Glutamatergic neuron (in vitro differentiated cells): ENCODE results near the gene RDH16. TPM values are rescaled to one million over a fixed set of nuclear protein-coding genes. Genes with fewer than 3 reads are reported as not detected.
A peak's percentile ranks its signal among the peaks of the same experiment; 100 is the strongest.

ENCODE experiments used
- DNase-seq: peaks from one replicate; pipeline ENCODE4 v3.0.0; 2022
- H3K27ac Mint-ChIP-seq: one replicate; pipeline ENCODE4 v1.8.0; 2020; ENCODE audit warnings: mild to moderate bottlenecking, mixed read lengths, inconsistent platforms; ENCODE audit not compliant: unreplicated experiment
- H3K27me3 Mint-ChIP-seq: one replicate; pipeline ENCODE4 v1.8.0; 2020; ENCODE audit warnings: mild to moderate bottlenecking, moderate library complexity, mixed read lengths, inconsistent platforms; ENCODE audit not compliant: unreplicated experiment
- H3K36me3 Mint-ChIP-seq: one replicate; pipeline ENCODE4 v1.8.0; 2020; ENCODE audit warnings: mild to moderate bottlenecking, mixed read lengths, inconsistent platforms; ENCODE audit not compliant: unreplicated experiment
- H3K4me1 Mint-ChIP-seq: one replicate; pipeline ENCODE4 v1.8.0; 2020; ENCODE audit warnings: mild to moderate bottlenecking, low read depth, mixed read lengths, inconsistent platforms; ENCODE audit not compliant: unreplicated experiment
- H3K4me3 Mint-ChIP-seq: one replicate; pipeline ENCODE4 v1.8.0; 2020; ENCODE audit warnings: mild to moderate bottlenecking, mixed read lengths, inconsistent platforms; ENCODE audit not compliant: unreplicated experiment
- H3K9me3 Mint-ChIP-seq: one replicate; pipeline ENCODE4 v1.8.0; 2020; ENCODE audit warnings: mild to moderate bottlenecking, moderate library complexity, mixed read lengths, inconsistent platforms; ENCODE audit not compliant: unreplicated experiment
- total RNA-seq: library from RNA; stranded (reverse); fragmentation: NEBNext Ultra II Directional; extraction: Animal tissue kit (Norgen Biotek cat#: 25700); gene quantifications from one replicate; pipeline ENCODE4 v1.2.1, GENCODE V29; 2021; ENCODE audit not compliant: unreplicated experiment
- TF ChIP-seq, protein P1 (sequence below): fragments of 200-600 bp; sonication (generic); IDR thresholded peaks from one replicate; pipeline ENCODE4 v1.5.0; 2021; ENCODE audit not compliant: partially characterized antibody, unreplicated experiment

Gene RDH16
- total RNA-seq, 1 donor from 2014 or later, result 0.74 TPM

DNA sequence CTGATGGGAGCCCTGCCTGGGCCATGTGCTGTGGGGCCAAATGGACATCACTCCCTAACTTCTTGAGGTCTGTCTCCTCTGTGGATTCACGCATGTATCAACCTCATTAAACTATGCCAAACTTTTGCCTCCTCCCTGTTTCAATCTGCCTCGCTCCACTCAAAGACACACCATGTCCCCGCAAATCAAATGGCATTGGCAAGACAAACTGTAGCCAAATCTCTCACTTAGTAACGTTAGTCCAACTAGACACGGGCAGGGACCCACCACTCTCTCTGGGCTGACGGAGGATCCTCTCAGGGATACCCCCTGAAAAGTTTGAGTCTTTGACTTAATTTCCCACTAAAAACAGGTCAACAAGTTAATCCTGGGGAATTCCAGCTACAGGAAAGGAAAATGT lies 40.9 kb upstream of the RDH16 start:
- Mint-ChIP-seq H3K27ac (no peak overlapping the region), H3K27me3 (no peaks in the 10 kb centered on the region), H3K9me3 (peaks cover 4% of the 10 kb centered on the region), H3K4me1 (peaks cover 32% of the 10 kb centered on the region), H3K36me3 (peaks cover 10% of the 10 kb centered on the region), H3K4me3 (no peak overlapping the region)
- DNase-seq, result no peak
- TF ChIP-seq, protein P1, sequence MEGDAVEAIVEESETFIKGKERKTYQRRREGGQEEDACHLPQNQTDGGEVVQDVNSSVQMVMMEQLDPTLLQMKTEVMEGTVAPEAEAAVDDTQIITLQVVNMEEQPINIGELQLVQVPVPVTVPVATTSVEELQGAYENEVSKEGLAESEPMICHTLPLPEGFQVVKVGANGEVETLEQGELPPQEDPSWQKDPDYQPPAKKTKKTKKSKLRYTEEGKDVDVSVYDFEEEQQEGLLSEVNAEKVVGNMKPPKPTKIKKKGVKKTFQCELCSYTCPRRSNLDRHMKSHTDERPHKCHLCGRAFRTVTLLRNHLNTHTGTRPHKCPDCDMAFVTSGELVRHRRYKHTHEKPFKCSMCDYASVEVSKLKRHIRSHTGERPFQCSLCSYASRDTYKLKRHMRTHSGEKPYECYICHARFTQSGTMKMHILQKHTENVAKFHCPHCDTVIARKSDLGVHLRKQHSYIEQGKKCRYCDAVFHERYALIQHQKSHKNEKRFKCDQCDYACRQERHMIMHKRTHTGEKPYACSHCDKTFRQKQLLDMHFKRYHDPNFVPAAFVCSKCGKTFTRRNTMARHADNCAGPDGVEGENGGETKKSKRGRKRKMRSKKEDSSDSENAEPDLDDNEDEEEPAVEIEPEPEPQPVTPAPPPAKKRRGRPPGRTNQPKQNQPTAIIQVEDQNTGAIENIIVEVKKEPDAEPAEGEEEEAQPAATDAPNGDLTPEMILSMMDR, result no peak

GRCh38 chr12:56996793-56997545 lies 39.6 kb upstream of the RDH16 start:
- peaks cover 29% of the 10 kb centered on the region for H3K4me1 Mint-ChIP-seq
- H3K9me3 Mint-ChIP-seq, result peaks cover 3% of the 10 kb centered on the region
- H3K36me3 Mint-ChIP-seq, result peaks cover 10% of the 10 kb centered on the region
- no peaks in the 10 kb centered on the region for H3K27me3 Mint-ChIP-seq
- DNase-seq, result no peak
- TF ChIP-seq, protein P1, result no peak
- peak overlapping the region; percentile 27 for H3K4me3 Mint-ChIP-seq
- H3K27ac Mint-ChIP-seq, result no peak overlapping the region

DNA sequence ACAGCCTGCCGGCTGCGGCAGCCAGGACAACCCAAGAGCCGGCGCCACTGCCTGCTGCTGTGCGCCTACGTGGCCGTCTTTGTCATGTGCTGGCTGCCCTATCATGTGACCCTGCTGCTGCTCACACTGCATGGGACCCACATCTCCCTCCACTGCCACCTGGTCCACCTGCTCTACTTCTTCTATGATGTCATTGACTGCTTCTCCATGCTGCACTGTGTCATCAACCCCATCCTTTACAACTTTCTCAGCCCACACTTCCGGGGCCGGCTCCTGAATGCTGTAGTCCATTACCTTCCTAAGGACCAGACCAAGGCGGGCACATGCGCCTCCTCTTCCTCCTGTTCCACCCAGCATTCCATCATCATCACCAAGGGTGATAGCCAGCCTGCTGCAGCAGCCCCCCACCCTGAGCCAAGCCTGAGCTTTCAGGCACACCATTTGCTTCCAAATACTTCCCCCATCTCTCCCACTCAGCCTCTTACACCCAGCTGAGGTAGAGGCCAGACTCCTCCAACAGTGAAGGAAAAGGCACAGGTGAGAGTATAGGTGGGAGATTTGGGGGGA lies 38.6 kb upstream of the RDH16 start:
- H3K4me3 Mint-ChIP-seq, result no peak overlapping the region
- H3K4me1 Mint-ChIP-seq, result peaks cover 31% of the 10 kb centered on the region
- no peak overlapping the region for H3K27ac Mint-ChIP-seq
- TF ChIP-seq, protein P1, result no peak
- peaks cover 10% of the 10 kb centered on the region for H3K36me3 Mint-ChIP-seq
- H3K9me3 Mint-ChIP-seq, result peaks cover 3% of the 10 kb centered on the region
- DNase-seq, result no peak
- peaks cover 3% of the 10 kb centered on the region for H3K27me3 Mint-ChIP-seq

- DNase-seq, result no peak
- Mint-ChIP-seq H3K27me3 (peaks cover 3% of the 10 kb centered on the region), H3K36me3 (peaks cover 10% of the 10 kb centered on the region), H3K4me1 (peaks cover 31% of the 10 kb centered on the region), H3K4me3 (no peak overlapping the region), H3K9me3 (peaks cover 4% of the 10 kb centered on the region), H3K27ac (no peak overlapping the region)
- TF ChIP-seq, protein P1, result no peak
Measured at GRCh38 chr12:56995201-56995929, 38.0 kb upstream of the RDH16 start.
